ENCODE measurements around the gene ZNF140.
A peak's percentile ranks its signal among the peaks of the same experiment; 100 is the strongest.

Gene ZNF140

DNA sequence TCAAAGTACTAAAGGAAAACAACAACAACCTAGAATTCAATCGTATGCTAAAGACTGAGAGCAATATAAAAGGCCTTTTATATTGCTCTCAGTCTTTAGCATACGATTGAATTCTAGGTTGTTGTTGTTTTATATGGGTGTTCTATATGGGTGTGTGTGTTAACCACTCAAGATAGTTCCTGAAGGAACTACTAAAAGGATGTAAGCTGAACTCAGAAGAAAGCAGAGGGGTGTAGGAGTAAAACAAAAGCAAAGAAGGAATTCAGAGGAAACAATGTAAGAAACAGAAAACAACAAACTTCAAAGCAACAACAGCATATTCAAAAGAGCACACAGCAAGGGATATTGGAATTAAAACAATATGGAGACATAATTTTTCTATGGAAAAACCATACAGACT, 44.0 kb downstream of the ZNF140 start:
- Histone ChIP-seq H3K4me3 (ENCODE audit: low read depth in 1 of 2, low read length in 2 of 2) (no peak overlapping the region), H2AFZ (ENCODE audit: low read depth, low read length) (no peak overlapping the region), H3K79me2 (ENCODE audit: insufficient read depth, low read length) (peaks cover 58% of the 10 kb centered on the region), H3K27me3 (ENCODE audit: insufficient read depth, low read length, poor library complexity) (no peaks in the 10 kb centered on the region), H3K27ac (ENCODE audit: low read length) (no peak overlapping the region), H4K20me1 (ENCODE audit: insufficient read depth, low read length) (no peaks in the 10 kb centered on the region), H3K9ac (ENCODE audit: low read depth, low read length) (no peak overlapping the region), H3K4me1 (ENCODE audit: insufficient read depth, low read length) (peaks cover 8% of the 10 kb centered on the region), H3K4me2 (ENCODE audit: insufficient read depth, low read length) (no peak overlapping the region), H3K9me3 (ENCODE audit: insufficient read depth, low read length, severe bottlenecking) (peaks cover 94% of the 10 kb centered on the region), H3K36me3 (ENCODE audit: insufficient read depth, low read length) (peaks cover 91% of the 10 kb centered on the region)
- DNase-seq (no peak), ATAC-seq (ENCODE audit: insufficient read depth, low read depth) (no peak)
- no peak for TF ChIP-seq EZH2 (IDR thresholded peaks at IDR 0.05; ENCODE audit: borderline replicate concordance, low read depth, low read length, severe bottlenecking)
- no peak for TF ChIP-seq CTCF (IDR thresholded peaks at IDR 0.05; ENCODE audit: borderline replicate concordance, extremely low read depth, low read length, poor library complexity, severe bottlenecking)

DNA sequence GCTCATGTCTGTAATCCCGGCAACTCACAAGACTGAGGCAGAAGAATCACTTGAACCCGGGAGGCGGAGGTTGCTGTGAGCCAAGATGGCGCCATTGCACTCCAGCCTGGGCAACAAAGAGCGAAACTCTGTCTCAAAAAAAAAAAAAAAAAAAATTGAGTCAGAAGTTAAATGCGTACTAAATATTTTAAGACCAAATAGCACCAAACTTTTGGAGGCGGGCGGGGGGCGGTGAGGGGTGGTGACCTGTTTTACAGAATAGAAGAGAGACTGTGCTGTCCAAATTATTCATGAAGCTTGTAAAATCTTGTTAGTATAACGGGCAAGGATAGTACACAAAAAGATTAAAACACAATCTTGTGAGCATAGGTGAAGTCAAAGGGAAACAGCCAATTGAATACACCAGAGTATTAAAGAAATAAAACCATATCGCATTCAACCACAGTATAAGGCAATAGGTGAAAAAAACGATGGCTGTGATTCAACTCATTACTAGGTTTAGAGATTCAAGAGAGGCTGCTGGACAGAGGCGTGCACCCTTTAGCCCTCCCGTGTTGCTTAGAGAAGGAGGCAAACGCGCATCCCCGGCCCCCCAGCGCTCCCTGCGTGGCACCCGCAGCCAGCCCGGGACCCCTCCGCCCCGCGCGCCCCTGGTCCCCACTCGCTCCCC, 48.8 kb downstream of the ZNF140 start:
- Histone ChIP-seq H2AFZ (ENCODE audit: low read depth, low read length) (peak overlapping the region; percentile 98), H4K20me1 (ENCODE audit: insufficient read depth, low read length) (no peaks in the 10 kb centered on the region), H3K79me2 (ENCODE audit: insufficient read depth, low read length) (peaks cover 80% of the 10 kb centered on the region), H3K9ac (ENCODE audit: low read depth, low read length) (peak overlapping the region; percentile 65), H3K4me1 (ENCODE audit: insufficient read depth, low read length) (peaks cover 23% of the 10 kb centered on the region), H3K36me3 (ENCODE audit: insufficient read depth, low read length) (peaks cover 76% of the 10 kb centered on the region), H3K9me3 (ENCODE audit: insufficient read depth, low read length, severe bottlenecking) (peaks cover 77% of the 10 kb centered on the region), H3K27me3 (ENCODE audit: insufficient read depth, low read length, poor library complexity) (no peaks in the 10 kb centered on the region), H3K4me3 (ENCODE audit: low read depth in 1 of 2, low read length in 2 of 2) (peak overlapping the region; percentile 38 to 100), H3K4me2 (ENCODE audit: insufficient read depth, low read length) (peak overlapping the region; percentile 64), H3K27ac (ENCODE audit: low read length) (peak overlapping the region; percentile 90)
- TF ChIP-seq CTCF (IDR thresholded peaks at IDR 0.05; ENCODE audit: borderline replicate concordance, extremely low read depth, low read length, poor library complexity, severe bottlenecking) (no peak), EZH2 (IDR thresholded peaks at IDR 0.05; ENCODE audit: borderline replicate concordance, low read depth, low read length, severe bottlenecking) (no peak)
- ATAC-seq (ENCODE audit: insufficient read depth, low read depth) (no peak), DNase-seq (peak; percentile 18)

- DNase-seq = peak; percentile 96
- peak within 1 kb of the TSS; percentile 98 for H2AFZ ChIP-seq (ENCODE audit: low read depth, low read length)
- peaks cover 23% of the 10 kb centered on the region for H3K4me1 ChIP-seq (ENCODE audit: insufficient read depth, low read length)
- H3K9ac ChIP-seq (ENCODE audit: low read depth, low read length) = peak within 1 kb of the TSS; percentile 65
- H3K36me3 ChIP-seq (ENCODE audit: insufficient read depth, low read length) = peaks cover 77% of the 10 kb centered on the region
- H4K20me1 ChIP-seq (ENCODE audit: insufficient read depth, low read length) = no peaks in the 10 kb centered on the region
- peak within 1 kb of the TSS; percentile 90 for H3K27ac ChIP-seq (ENCODE audit: low read length)
- peak within 1 kb of the TSS; percentile 64 for H3K4me2 ChIP-seq (ENCODE audit: insufficient read depth, low read length)
- H3K9me3 ChIP-seq (ENCODE audit: insufficient read depth, low read length, severe bottlenecking) = peaks cover 78% of the 10 kb centered on the region
- TF ChIP-seq CTCF (IDR thresholded peaks at IDR 0.05; ENCODE audit: borderline replicate concordance, extremely low read depth, low read length, poor library complexity, severe bottlenecking) (peak; percentile 1), EZH2 (IDR thresholded peaks at IDR 0.05; ENCODE audit: borderline replicate concordance, low read depth, low read length, severe bottlenecking) (no peak)
- H3K79me2 ChIP-seq (ENCODE audit: insufficient read depth, low read length) = peaks cover 81% of the 10 kb centered on the region
- peak within 1 kb of the TSS; percentile 38 to 100 for H3K4me3 ChIP-seq (ENCODE audit: low read depth in 1 of 2, low read length in 2 of 2)
- ATAC-seq (ENCODE audit: insufficient read depth, low read depth) = peak; percentile 88
- no peaks in the 10 kb centered on the region for H3K27me3 ChIP-seq (ENCODE audit: insufficient read depth, low read length, poor library complexity)
Measured at GRCh38 chr12:133130038-133130807, 49.5 kb downstream of the ZNF140 start, which contains the start of the genes ZNF10 and ZNF891. Gene ZNF10 (plus strand): TSS chr12:133130627. CDS start chr12:133144493, 13,866 bp downstream. Gene ZNF891 (minus strand): TSS chr12:133130274. CDS start chr12:133121918, 8,356 bp downstream.
